ENCODE measurements around the gene GEMIN5.

DNA sequence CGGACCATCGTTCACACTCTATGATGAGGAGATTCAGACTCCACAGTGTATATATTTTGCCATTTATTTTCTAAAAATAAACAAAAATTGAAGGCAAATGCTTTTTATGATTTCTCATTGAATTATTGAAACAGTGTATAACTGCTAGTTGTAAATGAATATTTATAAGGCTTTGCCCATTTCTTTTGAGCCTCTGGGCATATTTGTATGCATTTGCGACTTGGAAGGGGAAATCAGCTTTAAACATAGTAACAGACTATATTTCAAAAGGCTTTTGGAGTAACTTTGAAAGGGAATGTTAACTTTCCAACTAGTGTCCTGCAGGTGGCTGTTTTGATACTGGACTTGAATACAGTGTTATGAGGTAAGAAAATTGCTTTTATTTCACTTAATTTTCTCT is 28.9 kb upstream of the GEMIN5 start:
- TF ChIP-seq, protein P1, sequence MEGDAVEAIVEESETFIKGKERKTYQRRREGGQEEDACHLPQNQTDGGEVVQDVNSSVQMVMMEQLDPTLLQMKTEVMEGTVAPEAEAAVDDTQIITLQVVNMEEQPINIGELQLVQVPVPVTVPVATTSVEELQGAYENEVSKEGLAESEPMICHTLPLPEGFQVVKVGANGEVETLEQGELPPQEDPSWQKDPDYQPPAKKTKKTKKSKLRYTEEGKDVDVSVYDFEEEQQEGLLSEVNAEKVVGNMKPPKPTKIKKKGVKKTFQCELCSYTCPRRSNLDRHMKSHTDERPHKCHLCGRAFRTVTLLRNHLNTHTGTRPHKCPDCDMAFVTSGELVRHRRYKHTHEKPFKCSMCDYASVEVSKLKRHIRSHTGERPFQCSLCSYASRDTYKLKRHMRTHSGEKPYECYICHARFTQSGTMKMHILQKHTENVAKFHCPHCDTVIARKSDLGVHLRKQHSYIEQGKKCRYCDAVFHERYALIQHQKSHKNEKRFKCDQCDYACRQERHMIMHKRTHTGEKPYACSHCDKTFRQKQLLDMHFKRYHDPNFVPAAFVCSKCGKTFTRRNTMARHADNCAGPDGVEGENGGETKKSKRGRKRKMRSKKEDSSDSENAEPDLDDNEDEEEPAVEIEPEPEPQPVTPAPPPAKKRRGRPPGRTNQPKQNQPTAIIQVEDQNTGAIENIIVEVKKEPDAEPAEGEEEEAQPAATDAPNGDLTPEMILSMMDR (IDR thresholded peaks at IDR 0.05), result no peak
- no peak for TF ChIP-seq POLR2A (IDR thresholded peaks at IDR 0.05)
